IPS-20b (cell line): ENCODE data around the gene CAPN13.

ENCODE experiments used
- H3K27ac ChIP-seq: one replicate; pipeline ENCODE4 v1.5.1; 2013; ENCODE audit warnings: low read length
- H3K27me3 ChIP-seq: 2 replicates; pipeline ENCODE4 v1.6.1; 2013; ENCODE audit warnings: mild to moderate bottlenecking, low read length, inconsistent platforms; ENCODE audit not compliant: insufficient read depth
- H3K36me3 ChIP-seq: 2 replicates; pipeline ENCODE4 v1.6.1; 2013; ENCODE audit warnings: low read depth, mild to moderate bottlenecking, inconsistent platforms, low read length, moderate library complexity; ENCODE audit not compliant: insufficient read depth
- H3K4me1 ChIP-seq: 2 replicates; pipeline ENCODE4 v1.6.1; 2013; ENCODE audit warnings: mild to moderate bottlenecking, control low read depth, inconsistent platforms, low read length, moderate library complexity; ENCODE audit not compliant: insufficient read depth
- H3K4me3 ChIP-seq: 2 replicates; pipeline ENCODE4 v1.5.1; 2013; ENCODE audit warnings: mild to moderate bottlenecking, low read length, inconsistent platforms
- H3K9ac ChIP-seq: 2 replicates; pipeline ENCODE4 v1.6.1; 2013; ENCODE audit warnings: low read depth, mild to moderate bottlenecking, inconsistent platforms, low read length, moderate library complexity
- H3K9me3 ChIP-seq: 2 replicates; pipeline ENCODE4 v1.6.1; 2013; ENCODE audit warnings: mild to moderate bottlenecking, low read depth, low read length, inconsistent platforms; ENCODE audit not compliant: insufficient read depth

CAPN13 gene

DNA sequence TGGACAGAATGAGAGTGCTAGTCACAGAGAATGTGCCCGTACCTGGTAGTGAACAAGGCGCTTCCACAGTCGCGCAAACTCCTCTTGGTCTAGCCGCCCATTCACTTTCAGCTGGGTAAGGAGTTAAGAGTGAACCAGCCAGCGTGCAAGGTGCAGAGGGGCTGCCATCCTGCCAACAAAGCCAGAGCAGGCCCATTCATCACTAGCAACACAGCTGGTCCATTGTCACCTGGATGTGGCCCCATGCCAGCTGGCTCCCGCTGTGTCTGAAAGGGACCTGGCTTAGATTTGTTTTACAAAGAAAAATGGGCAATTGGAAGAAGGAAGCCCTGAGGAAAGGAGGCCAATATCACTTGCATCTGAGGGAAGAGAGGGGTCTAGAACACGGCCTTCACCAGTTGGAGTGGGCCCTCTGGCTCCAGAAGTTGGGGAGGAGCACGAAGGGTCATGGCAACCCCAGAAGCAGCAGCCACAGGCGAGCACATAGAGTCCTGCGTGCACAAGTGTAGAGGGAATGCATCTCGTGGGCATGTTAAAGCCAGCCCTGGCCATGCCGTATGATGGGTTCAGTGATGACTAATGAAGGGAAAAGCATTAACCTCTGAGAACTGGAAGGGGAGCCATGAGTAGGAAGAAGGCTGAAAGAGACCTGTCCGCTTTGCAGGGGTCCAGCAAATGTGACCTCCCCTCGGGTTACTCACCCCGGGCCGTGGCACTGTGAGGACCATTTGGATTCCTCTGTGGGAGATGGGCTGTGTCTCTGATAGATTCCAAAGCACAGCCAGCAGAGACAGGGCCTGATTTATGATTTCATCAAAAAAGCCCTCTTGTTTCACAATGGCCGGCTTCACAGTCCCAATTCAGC, 70.6 kb downstream of the CAPN13 start:
- Histone ChIP-seq H3K27me3 (no peaks in the 10 kb centered on the region), H3K9me3 (no peaks in the 10 kb centered on the region), H3K4me3 (no peak overlapping the region), H3K27ac (no peak overlapping the region), H3K9ac (no peak overlapping the region), H3K36me3 (no peaks in the 10 kb centered on the region), H3K4me1 (no peaks in the 10 kb centered on the region)

DNA sequence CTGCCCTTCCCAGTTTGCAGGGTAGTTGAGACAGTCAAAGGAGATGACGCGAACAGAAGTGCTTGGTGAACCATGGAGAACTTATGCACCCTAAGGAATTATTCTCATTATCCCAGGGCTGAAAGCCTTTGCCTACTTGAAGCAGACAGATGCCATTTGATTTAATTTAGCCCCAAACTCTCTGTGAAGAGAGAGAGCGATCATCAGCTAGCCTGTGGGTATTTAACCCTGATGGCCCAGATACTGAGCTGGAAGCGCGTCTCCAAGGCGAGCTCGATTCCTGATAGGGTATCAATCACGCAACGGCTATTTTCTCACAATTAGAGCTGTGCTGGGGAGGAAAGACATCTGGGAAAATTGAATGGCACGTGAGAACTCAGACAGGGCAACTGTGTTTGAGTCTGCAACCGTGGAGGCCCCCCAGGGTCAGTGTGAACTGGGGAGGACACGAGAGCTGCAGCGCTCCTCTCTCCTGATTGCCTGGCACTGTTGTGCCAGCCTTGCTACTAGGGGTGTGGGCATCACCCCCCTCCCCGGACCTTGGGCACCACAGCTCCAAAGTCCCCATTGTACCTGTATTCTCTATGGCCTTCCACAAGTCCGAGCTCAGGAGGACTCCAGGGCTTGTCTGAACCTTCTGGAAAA, 73.2 kb downstream of the CAPN13 start:
- no peak overlapping the region for H3K4me3 ChIP-seq
- H3K9me3 ChIP-seq = no peaks in the 10 kb centered on the region
- no peak overlapping the region for H3K9ac ChIP-seq
- H3K27ac ChIP-seq = no peak overlapping the region
- H3K27me3 ChIP-seq = no peaks in the 10 kb centered on the region
- no peaks in the 10 kb centered on the region for H3K4me1 ChIP-seq
- no peaks in the 10 kb centered on the region for H3K36me3 ChIP-seq

DNA sequence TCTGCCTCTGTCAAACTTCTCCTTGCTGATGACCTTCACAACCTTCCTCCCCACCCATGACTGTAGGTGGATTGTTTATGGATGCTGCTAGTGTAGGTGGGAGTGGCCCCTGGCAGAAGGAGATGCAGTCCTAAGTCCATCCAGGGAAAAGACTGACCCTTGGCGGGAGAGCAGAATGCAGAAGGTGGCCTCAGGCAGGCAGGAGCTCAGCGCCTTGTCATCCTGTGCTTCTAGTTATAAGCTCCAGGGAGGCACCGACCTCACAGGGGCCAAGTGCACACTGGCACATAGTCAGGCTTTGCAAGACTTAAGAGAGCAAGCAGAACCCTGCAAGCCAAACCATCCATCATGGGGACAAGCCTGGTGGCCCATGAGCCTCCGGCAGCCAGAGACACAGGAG, 74.4 kb downstream of the CAPN13 start:
- Histone ChIP-seq H3K4me3 (no peak overlapping the region), H3K9me3 (no peaks in the 10 kb centered on the region), H3K36me3 (no peaks in the 10 kb centered on the region), H3K27ac (no peak overlapping the region), H3K9ac (no peak overlapping the region), H3K4me1 (no peaks in the 10 kb centered on the region), H3K27me3 (no peaks in the 10 kb centered on the region)

DNA sequence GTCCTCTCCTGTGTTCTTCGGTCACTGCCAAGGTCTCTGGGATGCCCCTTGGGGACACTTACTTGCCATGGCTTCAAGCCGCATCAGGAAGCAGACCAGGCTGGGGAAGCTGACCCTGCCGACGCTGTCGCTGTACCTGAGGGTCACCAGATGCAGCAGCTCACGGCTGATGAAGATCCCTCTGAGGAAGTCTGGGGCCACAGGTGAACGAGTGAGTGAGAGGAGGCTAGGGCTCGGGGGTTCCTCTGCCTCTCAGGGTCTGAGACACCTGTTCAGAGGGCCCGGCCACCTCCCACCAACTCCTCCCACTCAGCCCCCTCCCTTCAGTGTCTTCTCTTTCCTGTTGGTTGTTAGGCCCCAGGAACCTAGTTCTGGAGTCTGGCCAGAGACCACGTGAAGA, 74.9 kb downstream of the CAPN13 start:
- Histone ChIP-seq H3K9ac (no peak overlapping the region), H3K4me3 (no peak overlapping the region), H3K36me3 (no peaks in the 10 kb centered on the region), H3K27me3 (no peaks in the 10 kb centered on the region), H3K4me1 (no peaks in the 10 kb centered on the region), H3K27ac (no peak overlapping the region), H3K9me3 (no peaks in the 10 kb centered on the region)

DNA sequence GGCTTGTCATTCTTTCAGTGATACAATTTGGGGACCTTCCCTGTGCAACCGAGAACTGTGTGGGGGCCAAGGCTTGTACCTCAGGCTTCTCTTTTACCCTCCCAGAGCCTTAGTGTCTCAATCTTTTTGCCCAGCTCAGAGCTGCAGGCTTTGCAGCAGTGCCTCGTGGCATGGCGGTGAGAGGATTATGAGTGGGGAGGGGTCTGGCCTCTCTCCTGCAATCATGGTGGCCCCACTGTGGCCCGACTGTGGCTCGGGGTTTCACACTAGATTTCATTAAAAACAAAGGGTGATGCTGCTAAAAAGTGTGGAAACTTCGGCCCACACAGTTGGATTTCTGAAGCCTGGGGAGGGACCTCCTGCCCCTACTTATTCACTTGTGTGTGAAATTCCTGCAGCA, 75.5 kb downstream of the CAPN13 start:
- H3K36me3 ChIP-seq = no peaks in the 10 kb centered on the region
- H3K4me1 ChIP-seq = no peaks in the 10 kb centered on the region
- no peak overlapping the region for H3K9ac ChIP-seq
- no peaks in the 10 kb centered on the region for H3K27me3 ChIP-seq
- H3K9me3 ChIP-seq = no peaks in the 10 kb centered on the region
- no peak overlapping the region for H3K27ac ChIP-seq
- H3K4me3 ChIP-seq = no peak overlapping the region

DNA sequence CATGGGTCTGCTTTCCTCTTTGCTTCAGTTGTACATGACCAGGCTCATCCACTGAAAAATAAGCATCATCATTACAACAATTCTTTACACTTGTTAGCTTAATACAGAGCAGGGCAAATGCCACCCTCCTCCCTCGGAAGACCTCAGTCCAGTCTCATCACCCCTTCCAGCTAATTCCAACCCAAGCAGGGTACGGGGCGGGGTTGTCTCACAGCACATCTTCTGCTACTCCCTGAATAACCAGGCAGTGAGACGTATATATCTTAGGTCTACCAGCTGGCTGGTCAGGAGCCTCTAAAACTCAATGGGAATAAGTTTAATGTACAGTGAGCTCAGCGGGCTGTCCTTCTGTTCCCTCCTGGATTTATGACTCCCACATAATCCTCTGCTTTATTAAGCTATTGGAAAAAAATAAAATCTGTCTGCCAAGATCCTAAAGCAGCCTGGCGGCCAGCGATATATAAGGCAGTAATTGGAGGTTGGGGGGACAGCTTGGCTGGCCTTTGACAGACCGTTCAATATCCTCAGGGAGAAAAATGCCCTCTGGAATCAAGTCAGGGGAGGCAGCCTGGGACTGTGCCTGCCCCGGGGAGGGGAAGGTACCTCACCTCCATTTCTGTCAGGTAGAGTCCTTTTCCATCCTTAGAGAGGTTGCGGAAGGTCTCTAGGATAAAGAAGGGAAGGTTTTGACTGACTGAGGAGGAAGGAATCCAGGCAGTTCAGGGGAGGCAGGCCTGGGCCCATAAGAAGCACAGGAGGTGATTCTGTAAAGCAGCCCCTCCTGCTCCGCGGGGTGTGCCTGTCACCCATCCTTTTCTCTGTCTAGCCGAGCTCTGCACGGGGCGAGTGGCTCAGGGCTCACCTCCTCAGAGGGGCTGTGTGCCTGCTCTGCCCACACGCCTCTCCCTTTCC, 76.3 kb downstream of the CAPN13 start:
- Histone ChIP-seq H3K9ac (no peak overlapping the region), H3K27ac (no peak overlapping the region), H3K27me3 (no peaks in the 10 kb centered on the region), H3K4me1 (no peaks in the 10 kb centered on the region), H3K36me3 (no peaks in the 10 kb centered on the region), H3K4me3 (no peak overlapping the region), H3K9me3 (no peaks in the 10 kb centered on the region)

DNA sequence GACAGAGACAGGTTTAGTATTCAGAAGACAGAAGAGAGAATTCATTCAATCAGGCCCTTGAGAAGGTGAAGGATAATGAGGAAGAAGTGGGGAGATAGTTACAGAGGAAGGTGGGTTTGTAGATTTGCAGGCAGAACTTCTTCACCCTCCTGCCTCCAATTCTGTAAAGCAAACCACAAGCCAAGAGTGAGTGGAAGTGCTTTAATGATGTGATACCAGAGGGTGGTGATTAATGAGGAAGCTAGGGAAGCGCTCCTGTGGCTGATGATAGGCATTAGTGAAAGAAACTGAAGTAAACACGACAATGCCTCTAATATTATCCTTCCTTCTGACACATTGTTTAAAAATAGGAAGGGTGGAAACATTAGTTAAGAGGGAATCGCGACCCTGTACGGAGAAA, 78.2 kb downstream of the CAPN13 start:
- H3K27me3 ChIP-seq = no peaks in the 10 kb centered on the region
- no peaks in the 10 kb centered on the region for H3K9me3 ChIP-seq
- H3K27ac ChIP-seq = no peak overlapping the region
- H3K9ac ChIP-seq = no peak overlapping the region
- no peak overlapping the region for H3K4me3 ChIP-seq
- no peaks in the 10 kb centered on the region for H3K4me1 ChIP-seq
- H3K36me3 ChIP-seq = no peaks in the 10 kb centered on the region

DNA sequence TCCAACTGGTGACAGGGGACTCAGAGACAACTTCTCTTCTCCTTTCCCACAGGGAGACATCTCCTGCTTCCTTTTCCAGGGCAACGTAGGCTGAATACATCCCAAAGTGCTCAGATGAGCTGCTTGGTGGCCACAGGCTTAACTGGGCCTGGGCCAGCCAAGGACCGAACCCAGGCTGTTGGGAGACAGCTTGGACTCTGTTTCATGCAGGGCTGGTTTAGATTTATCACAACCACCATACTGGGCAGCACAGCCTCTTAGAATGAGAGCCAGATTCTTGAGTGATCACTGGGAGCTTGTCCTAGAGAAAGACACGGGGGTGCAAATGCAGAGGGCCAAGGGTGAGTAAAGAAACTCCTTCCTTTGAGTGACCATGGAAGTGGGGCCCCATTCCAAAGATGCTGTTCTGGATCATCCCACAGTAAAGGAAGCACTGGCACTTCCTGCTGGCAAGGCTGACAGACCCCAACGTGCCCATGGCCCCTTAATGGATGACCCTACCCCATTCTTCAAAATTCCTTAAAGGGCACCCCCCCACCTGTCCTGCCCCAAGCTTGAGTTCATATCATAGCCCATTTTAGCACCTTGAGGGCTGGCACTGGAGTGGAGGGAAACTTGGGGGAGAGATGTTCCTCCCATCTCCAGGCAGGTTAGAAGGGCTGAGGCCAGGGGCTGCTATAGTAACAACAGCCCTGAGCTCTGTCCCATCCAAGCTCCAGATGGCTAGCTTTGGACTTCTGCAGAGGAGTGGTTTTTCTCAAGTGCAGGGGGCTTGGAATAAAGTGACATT, 84.1 kb downstream of the CAPN13 start:
- H3K9me3 ChIP-seq = no peaks in the 10 kb centered on the region

DNA sequence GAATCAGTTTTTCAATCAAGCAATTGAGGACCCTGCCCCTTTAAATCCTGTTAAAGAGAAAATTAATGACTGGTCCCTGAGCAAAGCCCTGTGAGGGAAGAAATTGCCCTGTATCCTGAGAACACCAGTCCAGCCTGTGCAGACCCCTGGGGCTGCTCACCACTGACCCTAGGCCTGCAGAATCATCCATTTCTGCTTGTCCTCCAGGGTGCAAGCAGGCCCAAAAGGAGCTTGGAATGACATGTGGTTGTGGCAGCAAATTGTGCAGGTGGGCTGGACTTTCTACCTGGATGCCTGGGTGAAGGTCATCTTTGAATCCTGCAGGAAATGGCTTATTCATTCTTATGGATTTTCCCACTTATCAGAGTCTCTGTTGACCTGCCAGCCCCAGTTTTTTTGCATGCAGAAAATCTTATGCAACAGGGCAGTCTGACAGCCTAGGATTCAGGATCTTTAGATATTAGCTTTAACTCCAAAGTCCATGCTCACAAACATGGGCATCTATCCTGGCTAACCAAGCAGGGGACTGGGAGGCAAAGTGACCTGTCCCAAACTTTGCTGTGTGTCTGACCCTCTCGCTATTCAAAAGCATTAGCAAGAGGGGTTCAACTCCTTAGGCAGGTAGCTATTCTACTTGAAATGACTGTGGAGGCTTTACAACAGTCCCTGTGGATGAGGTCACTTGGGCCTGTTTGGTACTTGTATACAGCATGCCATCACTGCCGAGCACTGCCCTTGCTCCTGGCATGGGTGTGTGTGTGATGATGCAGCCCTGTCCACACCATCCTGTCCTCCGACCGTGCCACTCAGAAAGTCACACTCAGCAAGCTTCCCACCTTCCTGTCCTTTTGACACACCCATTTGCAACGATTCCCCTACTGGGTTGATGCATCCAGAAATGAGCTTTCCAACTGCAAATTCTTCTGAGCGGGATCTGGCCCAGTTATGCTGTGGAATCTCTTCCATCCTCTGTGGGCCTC, 85.3 kb downstream of the CAPN13 start:
- Histone ChIP-seq H3K4me1 (no peaks in the 10 kb centered on the region), H3K9ac (no peak overlapping the region), H3K27ac (no peak overlapping the region), H3K27me3 (no peaks in the 10 kb centered on the region), H3K36me3 (no peaks in the 10 kb centered on the region), H3K9me3 (no peaks in the 10 kb centered on the region), H3K4me3 (no peak overlapping the region)

More for the DNA sequence above, 84.1 kb downstream of the CAPN13 start:
- H3K27ac ChIP-seq = no peak overlapping the region
- no peak overlapping the region for H3K4me3 ChIP-seq
- H3K36me3 ChIP-seq = no peaks in the 10 kb centered on the region
- H3K27me3 ChIP-seq = no peaks in the 10 kb centered on the region
- H3K9ac ChIP-seq = no peak overlapping the region
- no peaks in the 10 kb centered on the region for H3K4me1 ChIP-seq

DNA sequence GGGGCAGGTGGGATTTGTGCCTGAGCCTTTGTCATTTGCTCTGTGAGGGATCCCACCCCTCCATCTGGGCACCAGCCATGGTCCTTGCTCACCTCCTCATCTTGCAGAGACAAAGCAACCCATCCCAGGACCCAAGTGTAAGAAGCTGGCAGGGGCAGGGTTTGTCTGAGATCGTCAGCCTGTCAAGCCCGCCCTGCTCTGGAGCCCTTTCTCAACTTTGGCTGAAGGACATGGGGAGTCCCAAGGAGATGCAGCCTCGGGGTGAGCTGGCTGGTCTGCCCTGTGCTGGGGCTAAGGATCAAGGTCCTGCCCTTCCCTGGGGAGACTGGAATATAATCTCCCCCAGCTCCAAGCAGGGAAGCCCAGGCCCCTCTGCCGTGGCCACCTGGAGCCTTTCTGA, 86.0 kb downstream of the CAPN13 start:
- no peaks in the 10 kb centered on the region for H3K9me3 ChIP-seq
- H3K9ac ChIP-seq = no peak overlapping the region
- H3K27me3 ChIP-seq = no peaks in the 10 kb centered on the region
- no peaks in the 10 kb centered on the region for H3K36me3 ChIP-seq
- H3K4me1 ChIP-seq = no peaks in the 10 kb centered on the region
- H3K27ac ChIP-seq = no peak overlapping the region
- H3K4me3 ChIP-seq = no peak overlapping the region
